Heart left ventricle (tissue), 16 donors: ENCODE measurements around the gene CDH24. TPM values are rescaled to one million over a fixed set of nuclear protein-coding genes. Genes with fewer than 3 reads are reported as not detected.
"Not testable (repeated sequence)": the region's sequence is repeated elsewhere in the genome, so short reads cannot be mapped to it uniquely, and the experiment has no call there.

ENCODE experiments used
- ATAC-seq, 4 donors: fragments of 200-7000 bp; cut with Tn5 transposase; one replicate each; pipeline ENCODE4 v1.9.1; 2020 to 2022; ENCODE audit warnings: moderate library complexity in 4 of 4, mild to moderate bottlenecking in 3 of 4, moderate number of reproducible peaks in 1 of 4
- DNase-seq, 5 donors: peaks; one replicate each; pipeline ENCODE4 v3.0.0-alpha.2; 2020
- H3K27ac ChIP-seq, 12 donors: fragments of 200-600 bp; sonication (generic) in 4 of 12; one replicate each; pipeline versions ENCODE4 v1.5.0 to v1.8.0; 2016 to 2022; ENCODE audit warnings: mild to moderate bottlenecking in 2 of 12
- H3K27me3 ChIP-seq, 9 donors: fragments of 200-600 bp; sonication (generic) in 2 of 9; one replicate each; pipeline versions ENCODE4 v1.5.1 to v1.8.0; 2016 to 2022; ENCODE audit warnings: mild to moderate bottlenecking in 3 of 9
- H3K36me3 ChIP-seq, 9 donors: fragments of 200-600 bp; sonication (generic) in 2 of 9; one replicate each; pipeline versions ENCODE4 v1.5.0 to v1.8.0; 2018 to 2022; ENCODE audit warnings: mild to moderate bottlenecking in 2 of 9
- H3K4me1 ChIP-seq, 12 donors: fragments of 200-600 bp; sonication (generic) in 4 of 12; one replicate each; pipeline versions ENCODE4 v1.5.0 to v1.8.0; 2016 to 2022; ENCODE audit warnings: mild to moderate bottlenecking in 3 of 12
- H3K4me3 ChIP-seq, 12 donors: fragments of 200-600 bp; sonication (generic) in 4 of 12; one replicate each; pipeline versions ENCODE4 v1.5.0 to v1.8.0; 2017 to 2022; ENCODE audit warnings: mild to moderate bottlenecking in 9 of 12, moderate library complexity in 4 of 12
- H3K9me3 ChIP-seq, 12 donors: fragments of 200-600 bp; sonication (generic) in 4 of 12; one replicate each; pipeline versions ENCODE4 v1.5.0 to v1.8.0; 2016 to 2022; ENCODE audit warnings: mild to moderate bottlenecking in 1 of 12
- CTCF ChIP-seq, 12 donors: fragments of 200-600 bp; sonication (generic) in 4 of 12; IDR thresholded peaks; one replicate each; pipeline versions ENCODE4 v1.5.0 to v1.8.0; 2018 to 2022; ENCODE audit warnings: antibody characterized with exemption in 12 of 12, mild to moderate bottlenecking in 5 of 12
- POLR2A ChIP-seq, 2 donors: fragments of 450-650 bp; IDR thresholded peaks; one replicate each; pipeline ENCODE4 v1.6.1; 2017; ENCODE audit warnings: antibody characterized with exemption in 2 of 2, mild to moderate bottlenecking in 2 of 2, moderate library complexity in 2 of 2
- WGBS, 4 donors: extraction: QIAGEN DNeasy Blood & Tissue Kit in 2 of 4; methylation state at CpG; one replicate each; pipeline versions ENCODE4 v1.1.5 to v1.1.7; 2013 to 2018; 5-methylcytosine and 5-hydroxymethylcytosine counted together
- intact Hi-C, 10 donors: fragments of 100-400 bp; cut with DNase I; formaldehyde crosslinking; loops; one replicate each; pipeline versions ENCODE4 v1.11.1 to v1.14.2; 2022
- polyA plus RNA-seq, 2 donors: library from polyadenylated mRNA; stranded (reverse); fragments of 200-250 nt; gene quantifications; one replicate each; pipeline ENCODE4 v1.2.3, GENCODE V29; 2013
- total RNA-seq, 9 donors: library from RNA; depleted of rRNA in 2 of 9; stranded (reverse); fragments of >200 nt in 2 of 9; fragmentation: NEBNext Ultra II Directional in 3 of 9; extraction: Animal tissue kit (Norgen Biotek cat#: 25700) in 3 of 9; gene quantifications; one replicate each; pipeline versions ENCODE4 v1.1.0 to v1.2.4, GENCODE V29; 2016 to 2023
- donor health status: ischemic (EF 13 %, LVEDD 7.1; RV severe dilation, severe dysfunction).
- donor health status: healthy with polysubstance abuse.
- donor health status: DM: no; HTN: yes; CAD: no.
- donor health status: DM: no; HTN: no; CAD: no.
- donor health status: ischemic (EF 25% LVEDD 6.9; RV normal size, moderate dysfunction).
- donor health status: ischemic (EF 25% LVEDD 5.7; RV mildly dilated, moderate dysfunction).
- donor health status: healthy.
- donor health status: DM: yes; HTN: yes; CAD: no.
- donor health status: ischemic (EF 35%, LVEDD 5.7; RV mildly dilated, moderate dysfunction).
- donor health status: nonischemic (EF 11% LVEDD 7.7; RV severe dilation, severe dysfunction).
- donor health status: DM: yes; HTN: yes; CAD: no.
- donor health status: PGD.
- donor health status: ischemic (EF 29% LVEDD 5.4; RV normal size, mild dysfunction).
- donor health status: nonischemic (EF 23%, LVEDD 6.1; RV moderate dilation, normal function).

The CDH24 gene
- total and polyA plus RNA-seq, 11 donors, result 0.72 to 3.3 (median 1.9) TPM

GRCh38 chr14:23017091-23017490 lies 40.2 kb downstream of the CDH24 start:
- intact Hi-C loops, result no loop called here
- Histone ChIP-seq H3K4me1 (no peaks in the 10 kb centered on the region), H3K36me3 (no peaks in the 10 kb centered on the region), H3K27ac (no peak overlapping the region), H3K9me3 (no peaks in the 10 kb centered on the region), H3K27me3 (no peaks in the 10 kb centered on the region), H3K4me3 (no peak overlapping the region)
- TF ChIP-seq CTCF (IDR thresholded peaks at IDR 0.05) (no peak), POLR2A (IDR thresholded peaks at IDR 0.05) (no peak)
- DNase-seq, result no peak
- WGBS, 4 donors, result 84 to 89% (median 87%) methylated on average over 5 of the region's 5 CpGs
- no peak for ATAC-seq

GRCh38 chr14:23015618-23016017 lies 41.7 kb downstream of the CDH24 start:
- DNase-seq (no peak), ATAC-seq (no peak)
- intact Hi-C loops, result no loop called here
- WGBS, 4 donors, result 70 to 86% (median 81%) methylated on average over 4 of the region's 4 CpGs
- TF ChIP-seq POLR2A (IDR thresholded peaks at IDR 0.05) (no peak), CTCF (IDR thresholded peaks at IDR 0.05) (no peak)
- no peaks in the 10 kb centered on the region for H3K4me1 ChIP-seq
- no peaks in the 10 kb centered on the region for H3K27me3 ChIP-seq
- H3K27ac ChIP-seq, result no peak overlapping the region
- H3K4me3 ChIP-seq, result no peak overlapping the region
- no peaks in the 10 kb centered on the region for H3K9me3 ChIP-seq
- H3K36me3 ChIP-seq, result no peaks in the 10 kb centered on the region

GRCh38 chr14:23013749-23014054 lies 43.6 kb downstream of the CDH24 start:
- H3K27ac ChIP-seq, intact Hi-C loops, DNase-seq, ATAC-seq, H3K27me3 ChIP-seq, H3K9me3 ChIP-seq, H3K36me3 ChIP-seq, H3K4me3 ChIP-seq: not testable (repeated sequence)
- peaks cover 0 to 14% (median 5%) of the 10 kb centered on the region in 12 donors for H3K4me1 ChIP-seq
- WGBS, 4 donors, result 88 to 97% (median 95%) methylated on average over 5 of the region's 5 CpGs

- peaks cover 0 to 19% (median 5%) of the 10 kb centered on the region in 12 donors for H3K4me1 ChIP-seq
- TF ChIP-seq CTCF (IDR thresholded peaks at IDR 0.05) (no peak), POLR2A (IDR thresholded peaks at IDR 0.05) (no peak)
- intact Hi-C loops, result no loop called here
- no peak overlapping the region for H3K27ac ChIP-seq
- no peaks in the 10 kb centered on the region for H3K27me3 ChIP-seq
- WGBS, 4 donors, result 67 to 83% (median 77%) methylated on average over 6 of the region's 6 CpGs
- DNase-seq, result no peak
- H3K9me3 ChIP-seq, result no peaks in the 10 kb centered on the region
- ATAC-seq, result no peak
- H3K36me3 ChIP-seq, result no peaks in the 10 kb centered on the region
- no peak overlapping the region for H3K4me3 ChIP-seq
Observed at GRCh38 chr14:23013054-23013748, 44.1 kb downstream of the CDH24 start.
